ENCODE results near the gene FOLR3.

DNA sequence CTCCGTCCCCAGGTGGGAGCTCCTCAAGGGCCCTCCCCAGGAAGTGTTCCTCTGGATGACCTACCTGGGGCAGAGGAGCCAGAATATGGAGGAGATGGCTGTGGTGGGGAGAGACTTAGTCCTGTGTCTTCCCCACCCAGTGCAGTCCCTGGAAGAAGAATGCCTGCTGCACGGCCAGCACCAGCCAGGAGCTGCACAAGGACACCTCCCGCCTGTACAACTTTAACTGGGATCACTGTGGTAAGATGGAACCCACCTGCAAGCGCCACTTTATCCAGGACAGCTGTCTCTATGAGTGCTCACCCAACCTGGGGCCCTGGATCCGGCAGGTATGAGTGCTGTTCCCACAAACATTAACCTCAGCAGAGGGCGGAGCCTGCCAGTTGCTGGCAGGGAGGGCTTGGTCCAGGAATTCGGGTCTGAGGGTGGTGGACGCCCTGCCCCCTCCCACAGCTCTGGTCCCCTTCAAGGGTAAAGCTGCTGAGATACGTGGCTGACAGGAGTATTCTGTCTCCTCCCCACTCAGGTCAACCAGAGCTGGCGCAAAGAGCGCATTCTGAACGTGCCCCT lies 3.4 kb downstream of the FOLR3 start:
- TF ChIP-seq, protein P1, sequence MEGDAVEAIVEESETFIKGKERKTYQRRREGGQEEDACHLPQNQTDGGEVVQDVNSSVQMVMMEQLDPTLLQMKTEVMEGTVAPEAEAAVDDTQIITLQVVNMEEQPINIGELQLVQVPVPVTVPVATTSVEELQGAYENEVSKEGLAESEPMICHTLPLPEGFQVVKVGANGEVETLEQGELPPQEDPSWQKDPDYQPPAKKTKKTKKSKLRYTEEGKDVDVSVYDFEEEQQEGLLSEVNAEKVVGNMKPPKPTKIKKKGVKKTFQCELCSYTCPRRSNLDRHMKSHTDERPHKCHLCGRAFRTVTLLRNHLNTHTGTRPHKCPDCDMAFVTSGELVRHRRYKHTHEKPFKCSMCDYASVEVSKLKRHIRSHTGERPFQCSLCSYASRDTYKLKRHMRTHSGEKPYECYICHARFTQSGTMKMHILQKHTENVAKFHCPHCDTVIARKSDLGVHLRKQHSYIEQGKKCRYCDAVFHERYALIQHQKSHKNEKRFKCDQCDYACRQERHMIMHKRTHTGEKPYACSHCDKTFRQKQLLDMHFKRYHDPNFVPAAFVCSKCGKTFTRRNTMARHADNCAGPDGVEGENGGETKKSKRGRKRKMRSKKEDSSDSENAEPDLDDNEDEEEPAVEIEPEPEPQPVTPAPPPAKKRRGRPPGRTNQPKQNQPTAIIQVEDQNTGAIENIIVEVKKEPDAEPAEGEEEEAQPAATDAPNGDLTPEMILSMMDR (conservative IDR thresholded peaks at IDR 0.05; ENCODE audit: low read depth in 2 of 2), result no peak
- TF ChIP-seq EZH2phosphoT487 (IDR thresholded peaks at IDR 0.05; ENCODE audit: unreplicated experiment), result no peak

Measured in GM23338 (cell line).